HL-60 (cell line): ENCODE results near the gene PROCA1.
"Not testable (repeated sequence)": the region's sequence is repeated elsewhere in the genome, so short reads cannot be mapped to it uniquely, and the experiment has no call there.

Experiments used
- DNase-seq, 2 experiments: peaks; one replicate each; pipeline ENCODE4 v3.0.0-alpha.2; 2010 to 2020; ENCODE audit warnings: low read depth in 1 of 2, low spot score in 1 of 2
- H3K27ac ChIP-seq: fragments of 250-450 bp; sonication (Bioruptor Pico); replicated peaks from 2 replicates; pipeline ENCODE4 v1.5.1; 2020; ENCODE audit warnings: mild to moderate bottlenecking, moderate library complexity
- H3K27me3 ChIP-seq: fragments of 250-450 bp; sonication (Bioruptor Pico); 2 replicates; pipeline ENCODE4 v1.5.1; 2021; ENCODE audit warnings: mild to moderate bottlenecking, moderate library complexity; ENCODE audit not compliant: insufficient read depth, poor library complexity, severe bottlenecking
- H3K4me3 ChIP-seq: replicated peaks from 2 replicates; pipeline ENCODE4 v1.5.1; 2011; ENCODE audit warnings: mild to moderate bottlenecking, control low read depth, low read length; ENCODE audit not compliant: insufficient read depth
- CTCF ChIP-seq: IDR thresholded peaks from one replicate; pipeline ENCODE4 v1.5.1; 2011; ENCODE audit warnings: low read length, control low read depth, inconsistent platforms; ENCODE audit not compliant: insufficient read depth
- GABPA ChIP-seq: IDR thresholded peaks from 2 replicates; pipeline ENCODE4 v1.6.1; 2012; ENCODE audit warnings: low read depth
- POLR2AphosphoS5 ChIP-seq: IDR thresholded peaks from 2 replicates; pipeline ENCODE4 v1.6.1; 2012; ENCODE audit warnings: low read depth
- SPI1 ChIP-seq: IDR thresholded peaks from 2 replicates; pipeline ENCODE4 v1.6.1; 2012; ENCODE audit warnings: low read depth, mild to moderate bottlenecking, borderline replicate concordance
- TF ChIP-seq, protein P1 (sequence below): IDR thresholded peaks from 2 replicates; pipeline ENCODE4 v1.6.1; 2012; ENCODE audit warnings: low read depth; ENCODE audit not compliant: insufficient replicate concordance

PROCA1 gene

DNA sequence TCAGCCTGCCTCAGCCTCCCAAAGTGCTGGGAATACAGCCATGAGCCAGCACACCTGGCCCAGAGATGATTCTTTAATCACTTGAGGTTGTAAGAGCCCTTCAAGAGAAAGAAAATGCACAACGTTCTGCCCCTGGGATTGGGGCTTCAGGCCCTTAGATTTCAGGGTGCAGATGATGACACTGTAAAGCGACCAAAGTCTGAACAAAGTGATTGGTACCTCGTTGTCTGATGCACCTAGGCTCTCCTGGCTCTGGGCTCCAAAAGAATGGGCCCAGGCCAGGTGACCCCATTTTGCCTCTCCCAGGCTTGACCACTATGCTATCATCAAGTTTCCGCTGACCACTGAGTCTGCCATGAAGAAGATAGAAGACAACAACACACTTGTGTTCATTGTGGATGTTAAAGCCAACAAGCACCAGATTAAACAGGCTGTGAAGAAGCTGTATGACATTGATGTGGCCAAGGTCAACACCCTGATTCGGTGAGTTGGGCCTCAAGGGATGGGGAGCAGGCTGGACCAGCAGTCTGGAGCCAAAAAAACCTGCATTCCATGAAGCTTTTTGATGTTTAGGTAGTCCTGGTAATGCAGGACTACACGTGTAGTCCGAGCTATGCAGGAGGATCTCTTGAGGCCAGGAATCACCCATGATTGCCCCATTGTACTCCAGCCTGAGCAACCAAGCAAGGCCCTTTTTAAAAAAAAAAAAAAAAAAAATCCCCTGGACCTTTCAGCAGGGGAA, 10.9 kb upstream of the PROCA1 start:
- TF ChIP-seq SPI1 (no peak), POLR2AphosphoS5 (no peak), GABPA (no peak), CTCF (no peak)
- TF ChIP-seq, protein P1, sequence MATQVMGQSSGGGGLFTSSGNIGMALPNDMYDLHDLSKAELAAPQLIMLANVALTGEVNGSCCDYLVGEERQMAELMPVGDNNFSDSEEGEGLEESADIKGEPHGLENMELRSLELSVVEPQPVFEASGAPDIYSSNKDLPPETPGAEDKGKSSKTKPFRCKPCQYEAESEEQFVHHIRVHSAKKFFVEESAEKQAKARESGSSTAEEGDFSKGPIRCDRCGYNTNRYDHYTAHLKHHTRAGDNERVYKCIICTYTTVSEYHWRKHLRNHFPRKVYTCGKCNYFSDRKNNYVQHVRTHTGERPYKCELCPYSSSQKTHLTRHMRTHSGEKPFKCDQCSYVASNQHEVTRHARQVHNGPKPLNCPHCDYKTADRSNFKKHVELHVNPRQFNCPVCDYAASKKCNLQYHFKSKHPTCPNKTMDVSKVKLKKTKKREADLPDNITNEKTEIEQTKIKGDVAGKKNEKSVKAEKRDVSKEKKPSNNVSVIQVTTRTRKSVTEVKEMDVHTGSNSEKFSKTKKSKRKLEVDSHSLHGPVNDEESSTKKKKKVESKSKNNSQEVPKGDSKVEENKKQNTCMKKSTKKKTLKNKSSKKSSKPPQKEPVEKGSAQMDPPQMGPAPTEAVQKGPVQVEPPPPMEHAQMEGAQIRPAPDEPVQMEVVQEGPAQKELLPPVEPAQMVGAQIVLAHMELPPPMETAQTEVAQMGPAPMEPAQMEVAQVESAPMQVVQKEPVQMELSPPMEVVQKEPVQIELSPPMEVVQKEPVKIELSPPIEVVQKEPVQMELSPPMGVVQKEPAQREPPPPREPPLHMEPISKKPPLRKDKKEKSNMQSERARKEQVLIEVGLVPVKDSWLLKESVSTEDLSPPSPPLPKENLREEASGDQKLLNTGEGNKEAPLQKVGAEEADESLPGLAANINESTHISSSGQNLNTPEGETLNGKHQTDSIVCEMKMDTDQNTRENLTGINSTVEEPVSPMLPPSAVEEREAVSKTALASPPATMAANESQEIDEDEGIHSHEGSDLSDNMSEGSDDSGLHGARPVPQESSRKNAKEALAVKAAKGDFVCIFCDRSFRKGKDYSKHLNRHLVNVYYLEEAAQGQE = no peak
- no peak for DNase-seq
- Histone ChIP-seq H3K4me3 (peak overlapping the region; percentile 76), H3K27me3 (peaks cover 2% of the 10 kb centered on the region), H3K27ac (peak overlapping the region; percentile 96)

GRCh38 chr17:28720997-28721329, 9.3 kb upstream of the PROCA1 start:
- Histone ChIP-seq H3K27ac (peak overlapping the region; percentile 96), H3K4me3 (peak overlapping the region; percentile 76)
- DNase-seq = not testable (repeated sequence)

GRCh38 chr17:28720247-28720996, 8.7 kb upstream of the PROCA1 start:
- peak overlapping the region; percentile 76 for H3K4me3 ChIP-seq
- peak; percentile 38 to 55 for DNase-seq
- no peak; the same call in 1 of the 2 replicates for TF ChIP-seq POLR2AphosphoS5
- TF ChIP-seq, protein P1 = peak; percentile 11
- H3K27ac ChIP-seq = peak overlapping the region; percentile 96
- peaks cover 7% of the 10 kb centered on the region for H3K27me3 ChIP-seq

More at GRCh38 chr17:28720997-28721329, 9.3 kb upstream of the PROCA1 start:
- not testable (repeated sequence) for H3K27me3 ChIP-seq

- DNase-seq = no peak
- TF ChIP-seq, protein P1 = no peak
- TF ChIP-seq POLR2AphosphoS5 = no peak
- no peak for TF ChIP-seq CTCF
- no peak for TF ChIP-seq GABPA
- TF ChIP-seq SPI1 = no peak
- H3K27ac ChIP-seq = peak overlapping the region; percentile 96
- H3K4me3 ChIP-seq = peak overlapping the region; percentile 76
- peaks cover 7% of the 10 kb centered on the region for H3K27me3 ChIP-seq
Observed at GRCh38 chr17:28719021-28719433, 7.3 kb upstream of the PROCA1 start.
